Epithelial cell of proximal tubule (primary cell): Measurements from ENCODE around the gene DAAM1. TPM values are rescaled to one million over a fixed set of nuclear protein-coding genes. Genes with fewer than 3 reads are reported as not detected.

Experiments
- DNase-seq: peaks from one replicate; pipeline ENCODE4 v3.0.0-alpha.2; 2011; ENCODE audit warnings: low read depth
- H3K4me3 ChIP-seq: 2 replicates; pipeline ENCODE4 v1.5.1; 2011; ENCODE audit warnings: low read depth, mild to moderate bottlenecking, low read length
- total RNA-seq: library from RNA; depleted of rRNA; stranded (reverse); fragments of >200 nt; gene quantifications from 2 replicates; pipeline ENCODE4 v1.2.3, GENCODE V29; 2015
- TF ChIP-seq, protein P1 (sequence below): conservative IDR thresholded peaks from 2 replicates; pipeline ENCODE4 v1.5.1; 2012; ENCODE audit warnings: low read depth, mild to moderate bottlenecking, low read length

Gene DAAM1
- total RNA-seq, 1 donor from 2014 or later: 17.5 TPM

GRCh38 chr14:59344016-59344415, 155.5 kb downstream of the DAAM1 start:
- no peak overlapping the region for H3K4me3 ChIP-seq
- TF ChIP-seq, protein P1, sequence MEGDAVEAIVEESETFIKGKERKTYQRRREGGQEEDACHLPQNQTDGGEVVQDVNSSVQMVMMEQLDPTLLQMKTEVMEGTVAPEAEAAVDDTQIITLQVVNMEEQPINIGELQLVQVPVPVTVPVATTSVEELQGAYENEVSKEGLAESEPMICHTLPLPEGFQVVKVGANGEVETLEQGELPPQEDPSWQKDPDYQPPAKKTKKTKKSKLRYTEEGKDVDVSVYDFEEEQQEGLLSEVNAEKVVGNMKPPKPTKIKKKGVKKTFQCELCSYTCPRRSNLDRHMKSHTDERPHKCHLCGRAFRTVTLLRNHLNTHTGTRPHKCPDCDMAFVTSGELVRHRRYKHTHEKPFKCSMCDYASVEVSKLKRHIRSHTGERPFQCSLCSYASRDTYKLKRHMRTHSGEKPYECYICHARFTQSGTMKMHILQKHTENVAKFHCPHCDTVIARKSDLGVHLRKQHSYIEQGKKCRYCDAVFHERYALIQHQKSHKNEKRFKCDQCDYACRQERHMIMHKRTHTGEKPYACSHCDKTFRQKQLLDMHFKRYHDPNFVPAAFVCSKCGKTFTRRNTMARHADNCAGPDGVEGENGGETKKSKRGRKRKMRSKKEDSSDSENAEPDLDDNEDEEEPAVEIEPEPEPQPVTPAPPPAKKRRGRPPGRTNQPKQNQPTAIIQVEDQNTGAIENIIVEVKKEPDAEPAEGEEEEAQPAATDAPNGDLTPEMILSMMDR: no peak
- DNase-seq: no peak

- TF ChIP-seq, protein P1: no peak
- DNase-seq: no peak
- H3K4me3 ChIP-seq: no peak overlapping the region
Measured at GRCh38 chr14:59344691-59345455, 156.4 kb downstream of the DAAM1 start.

- no peak for DNase-seq
- TF ChIP-seq, protein P1: no peak
Measured at GRCh38 chr14:59346329-59346728, 157.9 kb downstream of the DAAM1 start.

GRCh38 chr14:59346796-59347510, 158.5 kb downstream of the DAAM1 start:
- no peak overlapping the region for H3K4me3 ChIP-seq
- no peak for DNase-seq
- TF ChIP-seq, protein P1: no peak

More at GRCh38 chr14:59346329-59346728, 157.9 kb downstream of the DAAM1 start:
- H3K4me3 ChIP-seq: no peak overlapping the region

GRCh38 chr14:59347511-59347900, 159.0 kb downstream of the DAAM1 start:
- H3K4me3 ChIP-seq: no peak overlapping the region
- TF ChIP-seq, protein P1: no peak
- DNase-seq: no peak

- DNase-seq: no peak
- TF ChIP-seq, protein P1: no peak
Measured at GRCh38 chr14:59347915-59348314, 159.4 kb downstream of the DAAM1 start.

More at GRCh38 chr14:59347915-59348314, 159.4 kb downstream of the DAAM1 start:
- H3K4me3 ChIP-seq: no peak overlapping the region
